Right lobe of liver (tissue), 4 donors: ENCODE data around the gene UQCR11.

Experiments
- POLR2A ChIP-seq: fragments of 450-650 bp; IDR thresholded peaks from one replicate; pipeline ENCODE4 v1.6.1; 2017; ENCODE audit warnings: antibody characterized with exemption, mild to moderate bottlenecking
- TF ChIP-seq, protein P1 (sequence below), 4 donors: fragments of 200-600 bp in 3 of 4; fragments of 450-650 bp in 1 of 4; IDR thresholded peaks; one replicate each; pipeline versions ENCODE4 v1.5.1 to v1.8.0; 2016 to 2022; ENCODE audit warnings: antibody characterized with exemption in 4 of 4, mild to moderate bottlenecking in 2 of 4
- donor health status: DM: no; HTN: no; CAD: no.
- donor health status: DM: no; HTN: no; CAD: no.
- donor health status: DM: no; HTN: yes; CAD: no.

DNA sequence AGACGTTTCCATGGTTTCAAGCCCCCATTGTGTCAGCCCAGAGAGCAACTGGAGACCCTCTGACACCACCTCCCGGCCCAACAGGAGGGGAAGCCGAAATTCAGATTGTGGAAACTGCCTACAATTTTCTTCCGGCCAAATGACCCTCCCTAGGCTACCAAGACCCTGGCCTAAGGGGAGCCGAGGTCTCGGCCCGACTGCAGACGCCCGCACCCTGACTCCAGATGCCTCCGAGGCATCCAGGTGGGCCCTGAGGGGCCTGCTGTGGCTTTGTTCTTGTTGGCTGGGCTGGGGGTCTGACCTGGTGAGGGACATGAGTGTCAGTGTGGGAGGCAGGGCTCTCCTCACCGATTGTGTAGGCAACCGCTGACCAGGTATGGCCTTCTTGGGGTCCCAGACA lies 46.7 kb downstream of the UQCR11 start:
- TF ChIP-seq POLR2A: no peak
- TF ChIP-seq, protein P1, sequence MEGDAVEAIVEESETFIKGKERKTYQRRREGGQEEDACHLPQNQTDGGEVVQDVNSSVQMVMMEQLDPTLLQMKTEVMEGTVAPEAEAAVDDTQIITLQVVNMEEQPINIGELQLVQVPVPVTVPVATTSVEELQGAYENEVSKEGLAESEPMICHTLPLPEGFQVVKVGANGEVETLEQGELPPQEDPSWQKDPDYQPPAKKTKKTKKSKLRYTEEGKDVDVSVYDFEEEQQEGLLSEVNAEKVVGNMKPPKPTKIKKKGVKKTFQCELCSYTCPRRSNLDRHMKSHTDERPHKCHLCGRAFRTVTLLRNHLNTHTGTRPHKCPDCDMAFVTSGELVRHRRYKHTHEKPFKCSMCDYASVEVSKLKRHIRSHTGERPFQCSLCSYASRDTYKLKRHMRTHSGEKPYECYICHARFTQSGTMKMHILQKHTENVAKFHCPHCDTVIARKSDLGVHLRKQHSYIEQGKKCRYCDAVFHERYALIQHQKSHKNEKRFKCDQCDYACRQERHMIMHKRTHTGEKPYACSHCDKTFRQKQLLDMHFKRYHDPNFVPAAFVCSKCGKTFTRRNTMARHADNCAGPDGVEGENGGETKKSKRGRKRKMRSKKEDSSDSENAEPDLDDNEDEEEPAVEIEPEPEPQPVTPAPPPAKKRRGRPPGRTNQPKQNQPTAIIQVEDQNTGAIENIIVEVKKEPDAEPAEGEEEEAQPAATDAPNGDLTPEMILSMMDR (IDR thresholded peaks at IDR 0.05): no peak
